ENCODE data around the gene COL27A1.
"Not testable (repeated sequence)": the region's sequence is repeated elsewhere in the genome, so short reads cannot be mapped to it uniquely, and the experiment has no call there.

COL27A1 gene

GRCh38 chr9:114124138-114124537 is 31.2 kb upstream of the COL27A1 start:
- no peak overlapping the region for H3K4me3 ChIP-seq (ENCODE audit: low read depth, low read length)
- no peak for TF ChIP-seq CTCF (IDR thresholded peaks at IDR 0.05; ENCODE audit: borderline replicate concordance, insufficient read depth, low read depth, low read length)

DNA sequence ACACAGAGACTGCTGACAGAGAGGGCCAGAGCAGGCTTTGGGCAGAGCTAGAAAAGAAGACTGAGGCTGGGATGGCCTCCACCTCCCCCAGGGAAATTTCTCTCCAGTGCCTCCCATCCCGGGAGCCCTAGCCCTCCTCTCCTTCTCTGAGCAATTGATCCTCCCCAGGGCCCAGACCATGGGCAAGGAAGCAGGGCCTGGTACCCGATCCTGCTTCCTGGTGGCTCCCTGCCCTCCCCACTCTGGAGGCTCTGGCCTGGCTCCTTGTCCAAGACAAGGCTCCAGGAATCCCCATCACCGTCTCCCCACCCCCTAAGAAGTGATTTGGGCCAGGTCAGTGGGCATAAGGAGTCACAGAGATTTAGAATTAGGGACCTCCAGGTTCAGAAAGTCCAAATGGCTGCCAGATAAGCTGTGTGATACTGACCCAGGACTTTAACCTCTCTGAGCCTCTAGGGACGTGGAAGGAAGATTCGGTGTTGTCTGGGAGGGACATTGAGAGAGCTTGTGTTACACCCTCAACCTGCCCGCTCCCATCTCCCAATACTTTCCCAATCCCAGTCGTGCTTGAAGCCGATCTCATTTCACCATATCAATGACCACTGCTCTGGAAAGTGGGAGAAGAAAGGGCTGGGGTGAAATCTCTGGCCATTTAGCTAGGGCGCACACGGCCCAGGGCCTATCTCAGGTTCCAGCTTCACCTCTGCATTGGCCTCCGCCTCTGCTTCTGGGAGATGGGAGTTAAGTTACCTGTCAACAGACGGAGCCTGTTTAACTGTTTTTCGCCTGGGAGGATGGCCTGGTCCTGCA is 30.5 kb upstream of the COL27A1 start:
- TF ChIP-seq CTCF (IDR thresholded peaks at IDR 0.05; ENCODE audit: borderline replicate concordance, insufficient read depth, low read depth, low read length): no peak
- no peak overlapping the region for H3K4me3 ChIP-seq (ENCODE audit: low read depth, low read length)

GRCh38 chr9:114125476-114126013 is 29.8 kb upstream of the COL27A1 start:
- H3K4me3 ChIP-seq (ENCODE audit: low read depth, low read length): no peak overlapping the region
- TF ChIP-seq CTCF (IDR thresholded peaks at IDR 0.05; ENCODE audit: borderline replicate concordance, insufficient read depth, low read depth, low read length): no peak

GRCh38 chr9:114126247-114127060 is 28.9 kb upstream of the COL27A1 start:
- no peak for TF ChIP-seq CTCF (IDR thresholded peaks at IDR 0.05; ENCODE audit: borderline replicate concordance, insufficient read depth, low read depth, low read length)
- no peak overlapping the region for H3K4me3 ChIP-seq (ENCODE audit: low read depth, low read length)

DNA sequence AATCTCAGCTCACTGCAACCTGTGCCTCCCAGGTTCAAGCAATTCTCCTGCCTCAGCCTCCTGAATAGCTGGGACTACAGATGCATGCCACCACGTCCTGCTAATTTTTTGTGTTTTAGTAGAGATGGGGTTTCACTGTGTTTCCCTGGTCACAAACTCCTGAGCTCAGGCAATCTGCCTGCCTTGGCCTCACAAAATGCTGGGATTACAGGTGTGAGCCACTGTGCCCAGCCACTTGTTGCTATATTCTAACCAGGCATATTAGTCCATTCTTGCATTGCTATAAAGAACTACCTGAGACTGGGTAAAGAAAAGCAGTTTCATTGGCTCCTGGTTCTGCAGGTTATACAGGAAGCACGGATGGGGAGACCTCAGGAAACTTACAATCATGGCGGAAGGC is 26.6 kb upstream of the COL27A1 start:
- H3K4me3 ChIP-seq (ENCODE audit: low read depth, low read length): not testable (repeated sequence)

DNA sequence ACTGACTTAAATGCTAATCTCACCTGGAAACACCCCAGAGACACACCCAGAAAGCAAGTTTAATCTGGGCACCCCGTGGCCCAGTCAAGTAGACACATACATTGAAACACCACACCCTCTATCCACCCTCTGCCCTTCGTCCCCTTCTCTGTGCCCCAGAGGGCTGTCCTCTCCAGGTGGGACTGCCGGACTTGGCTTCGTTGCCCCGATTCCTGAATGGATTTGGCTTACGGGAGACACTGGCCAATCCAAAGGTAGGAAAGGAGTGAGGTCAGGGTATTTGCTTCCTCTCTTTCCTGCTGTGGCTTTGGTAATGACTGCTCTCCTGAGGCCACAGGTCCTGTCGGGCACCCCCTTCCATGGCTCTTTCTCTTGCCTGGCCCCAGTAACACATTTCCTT is 25.2 kb upstream of the COL27A1 start:
- TF ChIP-seq CTCF (IDR thresholded peaks at IDR 0.05; ENCODE audit: borderline replicate concordance, insufficient read depth, low read depth, low read length): no peak

GRCh38 chr9:114130624-114131277 is 24.6 kb upstream of the COL27A1 start:
- no peak overlapping the region for H3K4me3 ChIP-seq (ENCODE audit: low read depth, low read length)
- TF ChIP-seq CTCF (IDR thresholded peaks at IDR 0.05; ENCODE audit: borderline replicate concordance, insufficient read depth, low read depth, low read length): no peak

More for the DNA sequence above, 25.2 kb upstream of the COL27A1 start:
- no peak overlapping the region for H3K4me3 ChIP-seq (ENCODE audit: low read depth, low read length)

All from GM12875 (cell line).